GM21528 (cell line): ENCODE measurements around the gene ETFB.

Source experiments
- ATAC-seq: cut with Tn5 transposase; IDR thresholded peaks from one replicate; pipeline ENCODE4 v1.9.1; 2021; ENCODE audit warnings: mild to moderate bottlenecking, moderate library complexity; ENCODE audit not compliant: unreplicated experiment, low FRiP score

Gene ETFB

GRCh38 chr19:51331193-51331592 is 35.0 kb downstream of the ETFB start:
- no peak for ATAC-seq

GRCh38 chr19:51330366-51330765 is 35.8 kb downstream of the ETFB start:
- ATAC-seq, result no peak

GRCh38 chr19:51329411-51329810 is 36.8 kb downstream of the ETFB start:
- no peak for ATAC-seq

- no peak for ATAC-seq
These were observed 38.9 kb downstream of the ETFB start for GRCh38 chr19:51327066-51328001.

GRCh38 chr19:51326216-51327065 is 39.7 kb downstream of the ETFB start:
- ATAC-seq, result no peak

GRCh38 chr19:51325161-51325976 is 40.8 kb downstream of the ETFB start:
- no peak for ATAC-seq

- ATAC-seq, result no peak
These were observed 42.1 kb downstream of the ETFB start for GRCh38 chr19:51324167-51324481.

GRCh38 chr19:51323481-51324166 is 42.6 kb downstream of the ETFB start:
- ATAC-seq, result no peak

- ATAC-seq, result no peak
These were observed 44.4 kb downstream of the ETFB start for GRCh38 chr19:51321799-51322198.

GRCh38 chr19:51320280-51320657 is 45.9 kb downstream of the ETFB start:
- no peak for ATAC-seq

- no peak for ATAC-seq
These were observed 46.4 kb downstream of the ETFB start for GRCh38 chr19:51319649-51320279.

- ATAC-seq, result no peak
These were observed 47.2 kb downstream of the ETFB start for GRCh38 chr19:51318687-51319648.

GRCh38 chr19:51317968-51318367 is 48.2 kb downstream of the ETFB start:
- ATAC-seq, result no peak

GRCh38 chr19:51317376-51317775 is 48.8 kb downstream of the ETFB start:
- no peak for ATAC-seq

- no peak for ATAC-seq
These were observed 49.5 kb downstream of the ETFB start for GRCh38 chr19:51316688-51317087.

- no peak for ATAC-seq
These were observed 54.6 kb downstream of the ETFB start, which contains the start of gene IGLON5 for GRCh38 chr19:51311351-51312257. IGLON5 (plus strand) TSS chr19:51311644; CDS start chr19:51311848, 204 bp downstream.

- ATAC-seq, result no peak
These were observed 60.7 kb downstream of the ETFB start for GRCh38 chr19:51305479-51305878.
